Thoracic aorta (tissue), 2 donors: ENCODE data around the gene ZNF575. TPM values are rescaled to one million over a fixed set of nuclear protein-coding genes. Genes with fewer than 3 reads are reported as not detected.
"Not testable (repeated sequence)": the region's sequence is repeated elsewhere in the genome, so short reads cannot be mapped to it uniquely, and the experiment has no call there.

ENCODE experiments used
- ATAC-seq: fragments of 150-250 bp; one replicate; pipeline ENCODE4 v1.8.0; 2017; ENCODE audit warnings: low read depth; ENCODE audit not compliant: insufficient number of reproducible peaks, low FRiP score
- DNase-seq: peaks from one replicate; pipeline ENCODE4 v3.0.0-alpha.2; 2020; ENCODE audit warnings: low spot score
- H3K27ac ChIP-seq, 2 donors: fragments of 200-600 bp; sonication (generic); 1 replicate in 1 of 2; 2 replicates in 1 of 2; pipeline ENCODE4 v1.5.1; 2016; ENCODE audit warnings: mild to moderate bottlenecking in 2 of 2, moderate library complexity in 2 of 2
- H3K27me3 ChIP-seq: fragments of 200-600 bp; sonication (generic); replicated peaks from 2 replicates; pipeline ENCODE4 v1.6.0; 2016; ENCODE audit warnings: mild to moderate bottlenecking; ENCODE audit not compliant: insufficient read depth
- H3K36me3 ChIP-seq: fragments of 200-600 bp; sonication (generic); one replicate; pipeline ENCODE4 v1.5.1; 2016
- H3K4me1 ChIP-seq, 2 donors: fragments of 200-600 bp; sonication (generic); 1 replicate in 1 of 2; 2 replicates in 1 of 2; pipeline versions ENCODE4 v1.5.1 to v1.6.0; 2016; ENCODE audit warnings: low read depth in 2 of 2, mild to moderate bottlenecking in 1 of 2; ENCODE audit not compliant: control insufficient read depth in 1 of 2
- H3K4me3 ChIP-seq: fragments of 200-600 bp; sonication (generic); 2 replicates; pipeline ENCODE4 v1.5.1; 2016; ENCODE audit warnings: mild to moderate bottlenecking
- H3K9me3 ChIP-seq: fragments of 200-600 bp; sonication (generic); 2 replicates; pipeline ENCODE4 v1.5.1; 2016
- CTCF ChIP-seq: fragments of 200-600 bp; sonication (generic); IDR thresholded peaks from one replicate; pipeline ENCODE4 v1.5.1; 2019; ENCODE audit warnings: antibody characterized with exemption
- total RNA-seq, 2 donors: library from RNA; depleted of rRNA; stranded (reverse); fragments of >200 nt; gene quantifications; one replicate each; pipeline versions ENCODE4 v1.1.0 to v1.2.3, GENCODE V29; 2016

ZNF575 gene
- total RNA-seq, 2 donors from 2014 or later = 1.6 TPM; not detected in 1

DNA sequence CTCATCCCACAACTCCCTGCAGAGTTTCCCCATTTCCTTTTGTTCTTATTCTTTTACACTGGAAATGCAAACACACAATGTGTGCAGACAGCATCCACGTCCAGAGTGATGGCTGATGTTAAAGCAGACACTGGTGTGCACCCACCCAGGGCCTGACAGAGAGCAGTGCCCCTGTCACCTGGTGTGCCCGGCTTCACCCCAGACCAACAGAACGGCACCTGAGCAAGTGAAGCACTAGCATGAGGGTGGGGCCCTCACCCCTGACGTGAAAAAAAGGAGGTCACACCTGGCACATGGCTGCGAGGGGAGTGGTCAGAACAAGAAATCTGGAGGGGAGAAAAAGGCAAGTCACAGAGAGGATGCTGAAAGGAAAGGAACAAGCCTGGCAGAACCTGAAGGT is 12.3 kb downstream of the ZNF575 start:
- ATAC-seq (no peak), DNase-seq (no peak)
- Histone ChIP-seq H3K9me3 (no peaks in the 10 kb centered on the region), H3K4me1 (no peaks in the 10 kb centered on the region), H3K36me3 (peaks cover 41% of the 10 kb centered on the region), H3K27me3 (no peaks in the 10 kb centered on the region), H3K4me3 (no peak overlapping the region), H3K27ac (no peak overlapping the region)
- TF ChIP-seq CTCF = no peak

DNA sequence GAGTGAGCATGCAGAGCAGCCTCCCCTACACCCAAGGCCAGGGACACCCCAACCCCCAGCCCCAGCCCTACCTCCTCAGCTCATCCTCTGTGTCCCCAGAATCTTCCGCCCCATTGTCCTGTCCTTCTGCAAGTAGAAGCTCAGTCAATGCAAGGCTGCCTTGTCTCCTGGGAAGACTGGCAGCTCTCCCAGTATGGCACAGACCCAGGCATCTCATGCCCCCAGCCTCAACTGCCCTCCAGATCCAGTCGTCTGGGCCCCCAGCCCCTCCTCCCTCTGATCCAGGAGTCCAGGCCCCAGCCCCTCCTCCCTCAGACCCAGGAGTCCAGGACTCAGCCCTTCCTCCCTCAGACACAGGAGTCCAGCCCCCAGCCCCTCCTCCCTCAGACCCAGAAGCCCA is 13.0 kb downstream of the ZNF575 start:
- no peak overlapping the region for H3K27ac ChIP-seq
- ATAC-seq = no peak
- no peak overlapping the region for H3K4me3 ChIP-seq
- no peaks in the 10 kb centered on the region for H3K4me1 ChIP-seq
- H3K9me3 ChIP-seq = no peaks in the 10 kb centered on the region
- peaks cover 42% of the 10 kb centered on the region for H3K36me3 ChIP-seq
- H3K27me3 ChIP-seq = no peaks in the 10 kb centered on the region
- DNase-seq = no peak
- no peak for TF ChIP-seq CTCF

DNA sequence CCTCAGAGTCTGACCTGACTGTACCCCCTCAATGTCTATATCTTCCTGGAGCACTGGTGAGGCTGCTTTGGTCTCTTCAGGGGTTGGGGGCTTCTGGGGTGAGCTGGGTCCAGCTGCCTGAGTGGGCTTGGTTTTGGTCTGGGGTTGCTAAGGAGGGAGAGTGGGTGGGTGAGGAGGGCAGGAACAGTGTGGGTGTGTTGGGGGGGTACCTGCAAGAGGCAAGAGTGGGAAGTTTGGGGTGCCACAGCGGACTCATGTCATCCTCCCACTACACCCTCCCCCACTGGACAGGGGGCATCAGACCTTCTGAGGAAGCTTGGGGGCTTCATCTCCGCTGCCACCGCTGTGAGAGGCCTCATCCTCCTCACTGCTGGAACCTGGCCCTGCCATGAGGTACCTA is 13.6 kb downstream of the ZNF575 start:
- TF ChIP-seq CTCF = no peak
- peaks cover 45% of the 10 kb centered on the region for H3K36me3 ChIP-seq
- no peak overlapping the region for H3K4me3 ChIP-seq
- DNase-seq = no peak
- no peaks in the 10 kb centered on the region for H3K4me1 ChIP-seq
- H3K27me3 ChIP-seq = no peaks in the 10 kb centered on the region
- no peaks in the 10 kb centered on the region for H3K9me3 ChIP-seq
- ATAC-seq = no peak
- no peak overlapping the region for H3K27ac ChIP-seq

- not testable (repeated sequence) for H3K4me3 ChIP-seq, H3K4me1 ChIP-seq, DNase-seq, H3K9me3 ChIP-seq, H3K27ac ChIP-seq, H3K27me3 ChIP-seq, ATAC-seq
- peaks cover 46% of the 10 kb centered on the region for H3K36me3 ChIP-seq
Observed at GRCh38 chr19:43547926-43548325, 14.9 kb downstream of the ZNF575 start.

DNA sequence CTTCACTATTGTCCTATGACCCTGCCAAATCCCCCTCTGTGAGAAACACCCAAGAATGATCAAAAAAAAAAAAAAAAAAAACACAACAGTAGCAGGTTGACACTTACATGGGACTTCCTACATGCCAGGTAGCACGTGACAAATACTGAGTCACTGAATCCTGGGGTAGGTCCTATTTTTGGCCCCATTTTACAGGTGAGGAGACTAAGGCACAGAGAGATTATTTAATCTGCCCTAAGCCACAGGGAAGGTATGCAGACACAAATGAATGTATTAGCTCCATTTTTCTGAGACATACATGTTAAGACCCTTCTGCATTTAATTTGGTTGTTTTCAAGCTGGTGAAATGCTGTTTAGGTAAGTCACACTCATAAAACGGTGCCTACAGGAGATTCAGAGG is 15.7 kb downstream of the ZNF575 start:
- ATAC-seq (no peak), DNase-seq (no peak)
- Histone ChIP-seq H3K27me3 (no peaks in the 10 kb centered on the region), H3K27ac (no peak overlapping the region), H3K36me3 (peaks cover 43% of the 10 kb centered on the region), H3K4me1 (no peaks in the 10 kb centered on the region), H3K9me3 (no peaks in the 10 kb centered on the region), H3K4me3 (no peak overlapping the region)
- no peak for TF ChIP-seq CTCF

- H3K9me3 ChIP-seq = no peaks in the 10 kb centered on the region
- H3K27me3 ChIP-seq = no peaks in the 10 kb centered on the region
- no peak overlapping the region for H3K4me3 ChIP-seq
- ATAC-seq (no peak), DNase-seq (no peak)
- TF ChIP-seq CTCF = no peak
- H3K4me1 ChIP-seq = no peaks in the 10 kb centered on the region
- no peak overlapping the region for H3K27ac ChIP-seq
- H3K36me3 ChIP-seq = peaks cover 28% of the 10 kb centered on the region
Observed at GRCh38 chr19:43551399-43552197, 18.6 kb downstream of the ZNF575 start.
